Measurements from ENCODE around the gene IRAK4.

IRAK4 gene

DNA sequence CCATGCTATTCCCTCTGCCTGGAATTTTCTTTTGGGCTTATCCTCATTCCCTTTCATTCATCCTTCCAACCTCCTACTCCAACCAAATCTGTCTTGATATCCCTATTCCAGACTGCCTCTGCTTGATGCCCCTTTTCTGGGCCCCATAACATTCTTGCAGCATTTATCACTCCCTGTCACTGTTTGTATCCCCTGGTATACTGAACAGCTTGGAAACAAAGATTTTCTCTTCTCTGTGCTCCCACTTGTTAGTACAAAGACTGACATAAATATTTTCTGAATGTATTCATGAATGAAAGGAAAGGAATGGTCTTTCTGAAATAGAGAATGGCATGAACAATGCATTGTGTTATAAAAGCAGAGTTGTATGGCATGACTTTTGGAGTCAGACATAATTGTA, 7.5 kb downstream of the IRAK4 start:
- Histone ChIP-seq H3K4me1 (ENCODE audit: control insufficient read depth, insufficient read depth, low read length, poor library complexity, severe bottlenecking) (peaks cover 4% of the 10 kb centered on the region), H3K9me3 (ENCODE audit: control insufficient read depth, low read length) (no peaks in the 10 kb centered on the region), H3K36me3 (ENCODE audit: control insufficient read depth, insufficient read depth, low read length) (peaks cover 3% of the 10 kb centered on the region), H3K27ac (ENCODE audit: low read depth, low read length, severe bottlenecking) (no peak overlapping the region), H3K4me3 (ENCODE audit: extremely low read depth, insufficient read depth, low read length, poor library complexity, severe bottlenecking) (no peak overlapping the region)

GRCh38 chr12:43776498-43776897, 17.7 kb downstream of the IRAK4 start:
- no peaks in the 10 kb centered on the region for H3K4me1 ChIP-seq (ENCODE audit: control insufficient read depth, insufficient read depth, low read length, poor library complexity, severe bottlenecking)
- no peak overlapping the region for H3K27ac ChIP-seq (ENCODE audit: low read depth, low read length, severe bottlenecking)
- H3K36me3 ChIP-seq (ENCODE audit: control insufficient read depth, insufficient read depth, low read length): peaks cover 3% of the 10 kb centered on the region
- H3K9me3 ChIP-seq (ENCODE audit: control insufficient read depth, low read length): no peaks in the 10 kb centered on the region
- H3K4me3 ChIP-seq (ENCODE audit: extremely low read depth, insufficient read depth, low read length, poor library complexity, severe bottlenecking): no peak overlapping the region
- no CpG with 5 or more reads among the region's 3 CpGs for WGBS, 2 experiments (ENCODE audit: insufficient coverage in 2 of 2)

GRCh38 chr12:43786899-43787693, 28.3 kb downstream of the IRAK4 start:
- H3K36me3 ChIP-seq (ENCODE audit: control insufficient read depth, insufficient read depth, low read length): peaks cover 15% of the 10 kb centered on the region
- no peak overlapping the region for H3K4me3 ChIP-seq (ENCODE audit: extremely low read depth, insufficient read depth, low read length, poor library complexity, severe bottlenecking)
- H3K9me3 ChIP-seq (ENCODE audit: control insufficient read depth, low read length): no peaks in the 10 kb centered on the region
- no peak overlapping the region for H3K27ac ChIP-seq (ENCODE audit: low read depth, low read length, severe bottlenecking)
- no peaks in the 10 kb centered on the region for H3K4me1 ChIP-seq (ENCODE audit: control insufficient read depth, insufficient read depth, low read length, poor library complexity, severe bottlenecking)

- H3K4me3 ChIP-seq (ENCODE audit: extremely low read depth, insufficient read depth, low read length, poor library complexity, severe bottlenecking): no peak overlapping the region
- no peaks in the 10 kb centered on the region for H3K9me3 ChIP-seq (ENCODE audit: control insufficient read depth, low read length)
- H3K27ac ChIP-seq (ENCODE audit: low read depth, low read length, severe bottlenecking): no peak overlapping the region
- no peaks in the 10 kb centered on the region for H3K4me1 ChIP-seq (ENCODE audit: control insufficient read depth, insufficient read depth, low read length, poor library complexity, severe bottlenecking)
- peaks cover 9% of the 10 kb centered on the region for H3K36me3 ChIP-seq (ENCODE audit: control insufficient read depth, insufficient read depth, low read length)
Observed at GRCh38 chr12:43789941-43790340, 31.2 kb downstream of the IRAK4 start.

DNA sequence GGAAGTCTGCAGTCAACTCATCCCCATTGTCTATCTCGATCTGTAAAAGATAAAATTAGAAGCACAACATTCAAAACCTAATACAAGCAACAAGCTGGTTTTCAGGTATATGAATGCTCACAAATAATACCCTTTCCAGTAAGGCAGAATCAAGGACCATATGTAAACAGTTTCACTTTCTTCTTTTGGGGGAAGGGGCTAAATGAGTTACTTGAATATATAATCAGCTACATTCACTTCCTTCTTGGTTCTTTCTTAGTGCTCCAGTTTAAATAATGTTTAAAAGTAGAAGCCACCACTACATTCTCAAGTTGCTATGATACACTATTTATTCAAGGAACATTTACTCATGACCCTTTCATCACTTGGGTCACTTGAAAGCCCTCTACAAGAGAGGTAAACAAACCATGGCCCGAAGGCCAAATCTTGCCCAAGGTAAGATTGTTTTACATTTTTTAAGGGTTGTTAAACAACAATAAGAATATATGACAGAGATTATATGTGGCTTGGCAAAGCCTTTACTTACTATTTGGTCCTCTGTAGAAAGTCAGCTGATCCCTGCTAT, 37.0 kb downstream of the IRAK4 start:
- no peaks in the 10 kb centered on the region for H3K9me3 ChIP-seq (ENCODE audit: control insufficient read depth, low read length)
- no peak overlapping the region for H3K27ac ChIP-seq (ENCODE audit: low read depth, low read length, severe bottlenecking)
- H3K4me1 ChIP-seq (ENCODE audit: control insufficient read depth, insufficient read depth, low read length, poor library complexity, severe bottlenecking): no peaks in the 10 kb centered on the region
- WGBS, 2 experiments (ENCODE audit: insufficient coverage in 2 of 2): 88% methylated on average over 1 of the region's 2 CpGs; no CpG with 5 or more reads in 1 of the 2 experiments
- H3K36me3 ChIP-seq (ENCODE audit: control insufficient read depth, insufficient read depth, low read length): peaks cover 42% of the 10 kb centered on the region
- H3K4me3 ChIP-seq (ENCODE audit: extremely low read depth, insufficient read depth, low read length, poor library complexity, severe bottlenecking): no peak overlapping the region

- H3K4me1 ChIP-seq (ENCODE audit: control insufficient read depth, insufficient read depth, low read length, poor library complexity, severe bottlenecking): no peaks in the 10 kb centered on the region
- WGBS, 2 experiments (ENCODE audit: insufficient coverage in 2 of 2): 70 to 93% methylated on average over 2 of the region's 4 CpGs
- H3K9me3 ChIP-seq (ENCODE audit: control insufficient read depth, low read length): no peaks in the 10 kb centered on the region
- no peak overlapping the region for H3K27ac ChIP-seq (ENCODE audit: low read depth, low read length, severe bottlenecking)
- H3K4me3 ChIP-seq (ENCODE audit: extremely low read depth, insufficient read depth, low read length, poor library complexity, severe bottlenecking): no peak overlapping the region
- peaks cover 52% of the 10 kb centered on the region for H3K36me3 ChIP-seq (ENCODE audit: control insufficient read depth, insufficient read depth, low read length)
Observed at GRCh38 chr12:43797561-43798217, 38.9 kb downstream of the IRAK4 start.

DNA sequence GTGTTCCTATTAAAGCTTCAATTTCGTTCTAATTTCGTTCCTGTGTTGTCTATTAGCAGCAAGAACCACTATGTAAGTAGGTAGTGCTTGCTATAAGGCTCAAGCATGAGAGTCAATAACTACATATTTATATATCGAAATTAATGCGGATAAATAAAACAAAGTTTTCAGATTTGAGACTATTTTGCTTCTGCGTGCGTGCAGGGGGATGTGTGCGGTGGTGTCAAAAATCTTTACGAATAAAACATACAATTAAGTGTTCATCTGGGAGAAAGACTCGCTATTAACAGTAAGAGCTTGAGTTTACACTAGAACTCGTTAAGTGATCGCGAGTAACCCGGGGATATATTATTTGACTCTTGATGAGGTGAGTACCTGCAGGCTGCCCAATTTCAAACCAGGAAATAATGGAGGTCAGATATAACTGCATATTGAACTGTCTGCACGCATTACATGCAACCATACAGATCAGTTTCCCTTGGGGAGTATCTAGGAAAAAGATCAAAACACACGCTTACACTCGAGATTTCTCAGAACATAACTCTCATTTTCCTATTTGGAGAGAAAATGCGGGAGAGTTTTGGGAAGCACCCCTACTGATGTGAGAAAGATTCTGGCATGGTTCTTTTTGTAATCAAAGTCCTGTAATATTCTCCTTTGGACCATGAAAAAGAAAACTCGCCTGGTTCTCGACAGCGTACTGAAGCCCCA, 46.6 kb downstream of the IRAK4 start:
- Histone ChIP-seq H3K4me3 (ENCODE audit: extremely low read depth, insufficient read depth, low read length, poor library complexity, severe bottlenecking) (peak overlapping the region; percentile 77), H3K27ac (ENCODE audit: low read depth, low read length, severe bottlenecking) (peak overlapping the region; percentile 96), H3K36me3 (ENCODE audit: control insufficient read depth, insufficient read depth, low read length) (peaks cover 24% of the 10 kb centered on the region), H3K9me3 (ENCODE audit: control insufficient read depth, low read length) (no peaks in the 10 kb centered on the region), H3K4me1 (ENCODE audit: control insufficient read depth, insufficient read depth, low read length, poor library complexity, severe bottlenecking) (no peaks in the 10 kb centered on the region)
- 0% methylated on average over 4 to 8 of the region's 20 CpGs for WGBS, 2 experiments (ENCODE audit: insufficient coverage in 2 of 2)

GRCh38 chr12:43805860-43806736, 47.3 kb downstream of the IRAK4 start, which contains the start of gene TWF1:
TWF1 (minus strand) TSS chr12:43806317; CDS start chr12:43806245, 72 bp downstream.
- peaks cover 16% of the 10 kb centered on the region for H3K36me3 ChIP-seq (ENCODE audit: control insufficient read depth, insufficient read depth, low read length)
- peak within 1 kb of the TSS; percentile 77 for H3K4me3 ChIP-seq (ENCODE audit: extremely low read depth, insufficient read depth, low read length, poor library complexity, severe bottlenecking)
- H3K9me3 ChIP-seq (ENCODE audit: control insufficient read depth, low read length): no peaks in the 10 kb centered on the region
- no peaks in the 10 kb centered on the region for H3K4me1 ChIP-seq (ENCODE audit: control insufficient read depth, insufficient read depth, low read length, poor library complexity, severe bottlenecking)
- H3K27ac ChIP-seq (ENCODE audit: low read depth, low read length, severe bottlenecking): peak within 1 kb of the TSS; percentile 96
- 0% methylated on average over 57 to 68 of the region's 89 CpGs for WGBS, 2 experiments (ENCODE audit: insufficient coverage in 2 of 2)

DNA sequence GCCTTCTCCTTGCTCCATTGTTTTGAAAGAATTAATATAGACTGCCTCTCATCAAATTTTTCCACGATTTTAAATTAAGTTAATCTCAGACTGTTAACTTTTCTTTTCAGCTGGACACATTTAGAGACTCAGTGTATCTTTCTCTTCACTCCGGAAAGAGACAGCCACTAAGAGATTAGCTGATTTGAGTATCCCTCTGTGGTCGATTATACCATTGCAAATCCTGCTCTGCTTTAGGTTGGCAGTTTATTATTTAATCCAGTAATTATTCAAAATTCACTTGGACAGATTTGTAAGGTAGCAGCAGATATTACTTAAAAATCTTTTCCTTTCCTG, 48.0 kb downstream of the IRAK4 start:
- Histone ChIP-seq H3K4me3 (ENCODE audit: extremely low read depth, insufficient read depth, low read length, poor library complexity, severe bottlenecking) (peak overlapping the region; percentile 77), H3K9me3 (ENCODE audit: control insufficient read depth, low read length) (no peaks in the 10 kb centered on the region), H3K4me1 (ENCODE audit: control insufficient read depth, insufficient read depth, low read length, poor library complexity, severe bottlenecking) (no peaks in the 10 kb centered on the region), H3K27ac (ENCODE audit: low read depth, low read length, severe bottlenecking) (peak overlapping the region; percentile 96), H3K36me3 (ENCODE audit: control insufficient read depth, insufficient read depth, low read length) (peaks cover 12% of the 10 kb centered on the region)
- 8% methylated on average over 2 of the region's 3 CpGs; no CpG with 5 or more reads in 1 of the 2 experiments for WGBS, 2 experiments (ENCODE audit: insufficient coverage in 2 of 2)

- Histone ChIP-seq H3K4me3 (ENCODE audit: extremely low read depth, insufficient read depth, low read length, poor library complexity, severe bottlenecking) (no peak overlapping the region), H3K4me1 (ENCODE audit: control insufficient read depth, insufficient read depth, low read length, poor library complexity, severe bottlenecking) (no peaks in the 10 kb centered on the region), H3K27ac (ENCODE audit: low read depth, low read length, severe bottlenecking) (no peak overlapping the region), H3K36me3 (ENCODE audit: control insufficient read depth, insufficient read depth, low read length) (peaks cover 9% of the 10 kb centered on the region), H3K9me3 (ENCODE audit: control insufficient read depth, low read length) (no peaks in the 10 kb centered on the region)
- 95 to 100% methylated on average over 2 to 3 of the region's 3 CpGs for WGBS, 2 experiments (ENCODE audit: insufficient coverage in 2 of 2)
Observed at GRCh38 chr12:43807386-43807785, 48.6 kb downstream of the IRAK4 start.

Measured in mesodermal cell (in vitro differentiated cells).